Umbilical cord (tissue), 2 donors: ENCODE results near the gene CCDC167. TPM values are rescaled to one million over a fixed set of nuclear protein-coding genes. Genes with fewer than 3 reads are reported as not detected.
"Not testable (repeated sequence)": the region's sequence is repeated elsewhere in the genome, so short reads cannot be mapped to it uniquely, and the experiment has no call there.

ENCODE experiments used
- DNase-seq: peaks from one replicate; pipeline ENCODE4 v3.0.0-alpha.2; 2015; ENCODE audit warnings: low spot score
- total RNA-seq: library from RNA; depleted of rRNA; stranded (reverse); fragments of >200 nt; gene quantifications from one replicate; pipeline ENCODE4 v1.2.3, GENCODE V29; 2014; ENCODE audit warnings: low replicate concordance; ENCODE audit not compliant: insufficient read depth

CCDC167 gene
- total RNA-seq, 1 donor from 2014 or later, result 13.0 TPM

- DNase-seq, result no peak
Measured at GRCh38 chr6:37511201-37511600, 11.5 kb upstream of the CCDC167 start.

GRCh38 chr6:37507690-37508421 is 8.2 kb upstream of the CCDC167 start:
- no peak for DNase-seq

DNA sequence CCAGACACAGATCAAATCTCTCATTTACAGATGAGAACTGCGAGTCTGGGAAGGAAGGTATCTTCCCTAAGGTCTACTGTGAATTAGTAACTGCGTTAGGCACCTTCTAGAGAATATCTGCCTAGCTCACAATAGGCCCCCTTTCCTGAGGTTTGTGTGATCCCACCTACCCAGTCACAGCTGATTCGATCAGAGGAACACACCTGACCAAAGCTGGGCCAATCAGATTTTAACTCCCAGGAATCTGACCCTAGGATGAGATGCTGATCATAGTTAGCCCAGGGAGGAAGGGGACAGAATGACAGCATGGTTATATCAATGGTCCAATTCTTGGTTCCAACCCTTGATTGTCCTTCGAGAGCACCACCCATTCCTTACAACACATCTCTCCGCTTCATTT is 7.4 kb upstream of the CCDC167 start:
- no peak for DNase-seq

DNA sequence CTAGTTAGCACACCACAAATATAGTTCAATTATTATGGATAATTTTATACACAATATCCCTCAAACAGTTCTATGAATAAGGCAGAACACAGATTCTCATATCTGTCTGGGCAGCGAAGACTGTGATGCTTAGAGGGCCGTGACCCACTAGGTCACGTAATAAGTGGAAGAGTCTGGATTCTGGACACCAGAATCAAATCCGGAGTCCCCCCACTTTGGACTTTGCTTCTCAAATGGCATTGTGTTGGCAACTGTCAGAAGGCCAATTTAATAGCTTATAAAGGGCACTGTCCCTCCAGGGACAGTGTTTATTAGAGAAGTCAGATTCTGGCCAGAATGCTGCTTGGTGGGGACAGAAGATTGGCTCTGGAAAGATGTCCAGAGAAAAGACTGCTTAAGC is 6.8 kb upstream of the CCDC167 start:
- no peak for DNase-seq

DNA sequence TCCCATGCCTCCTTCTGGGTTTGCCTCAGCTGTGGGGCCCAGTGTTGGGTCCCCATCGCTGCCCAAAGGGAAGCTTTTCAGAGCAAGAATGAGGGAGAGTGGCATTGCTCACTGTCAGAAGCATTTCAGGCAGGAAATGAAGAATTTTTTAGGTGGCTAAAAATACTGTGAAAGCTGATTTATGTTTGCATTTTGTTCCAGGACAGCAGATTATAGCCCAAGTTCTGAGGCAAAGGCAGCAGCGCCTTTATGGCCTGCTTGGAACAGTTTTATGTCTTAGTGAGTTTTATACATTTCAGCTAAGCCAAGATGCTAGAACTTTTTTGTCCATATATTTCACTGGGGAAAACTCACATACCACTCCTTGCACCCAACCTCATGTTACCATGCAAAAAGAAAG is 4.3 kb upstream of the CCDC167 start:
- DNase-seq, result peak; percentile 62

GRCh38 chr6:37503309-37503965 is 3.7 kb upstream of the CCDC167 start:
- DNase-seq, result no peak

GRCh38 chr6:37502703-37503291 is 3.1 kb upstream of the CCDC167 start:
- DNase-seq, result no peak

- DNase-seq, result no peak
Measured at GRCh38 chr6:37501632-37502491, 2.2 kb upstream of the CCDC167 start.

DNA sequence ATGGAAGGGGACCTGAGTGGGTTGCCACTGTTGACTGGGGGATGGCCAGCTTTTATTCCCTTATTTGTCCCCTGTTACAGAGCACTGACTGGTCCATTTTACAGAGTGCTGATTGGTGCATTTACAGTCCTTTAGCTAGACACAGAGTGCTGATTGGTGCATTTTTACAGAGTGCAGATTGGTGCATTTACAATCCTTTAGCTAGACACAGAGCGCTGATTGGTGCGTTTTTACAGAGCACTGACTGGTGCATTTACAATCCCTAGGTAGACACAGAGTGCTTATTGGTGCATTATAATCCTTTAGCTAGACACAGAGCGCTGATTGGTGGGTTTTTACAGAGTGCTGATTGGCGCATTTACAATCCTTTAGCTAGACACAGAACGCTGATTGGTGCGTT is 1.2 kb upstream of the CCDC167 start:
- not testable (repeated sequence) for DNase-seq

- DNase-seq, result no peak
Measured at GRCh38 chr6:37500294-37500608, 558 bp upstream of the CCDC167 start.

GRCh38 chr6:37496951-37497885 is 2.5 kb downstream of the CCDC167 start:
- DNase-seq, result no peak

DNA sequence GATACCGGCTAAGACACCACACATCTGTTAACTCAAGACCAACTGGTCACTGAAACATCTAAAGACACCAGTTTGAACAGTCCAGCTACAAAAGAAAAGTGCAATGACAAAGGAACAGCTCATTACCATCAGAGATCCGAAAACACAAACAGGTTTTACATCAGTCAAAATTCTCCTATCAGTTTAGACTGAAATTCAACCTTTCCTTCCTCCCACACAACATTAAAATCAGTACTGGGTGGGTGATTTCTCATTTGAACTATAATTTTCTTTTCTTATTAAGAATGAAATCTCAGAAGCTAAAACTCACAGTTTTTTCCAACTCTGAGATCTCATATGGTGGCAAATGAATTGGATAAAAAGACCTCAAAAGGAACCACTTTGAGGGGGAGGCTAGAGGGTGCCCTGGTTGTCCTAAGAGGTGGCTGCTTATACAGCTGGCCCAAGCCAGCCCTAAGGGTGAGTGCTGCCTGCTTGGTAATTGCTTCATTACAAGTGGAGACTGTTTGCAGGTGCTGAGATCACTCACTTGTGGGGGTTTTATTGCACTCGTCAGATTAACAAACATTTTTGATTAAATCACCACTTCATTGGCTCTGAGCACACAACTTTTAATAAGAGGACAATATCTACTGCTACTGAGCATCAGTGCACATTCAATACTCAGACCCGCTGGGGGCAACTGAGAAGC is 4.3 kb downstream of the CCDC167 start:
- DNase-seq, result no peak

GRCh38 chr6:37493661-37493995 is 6.1 kb downstream of the CCDC167 start:
- no peak for DNase-seq

DNA sequence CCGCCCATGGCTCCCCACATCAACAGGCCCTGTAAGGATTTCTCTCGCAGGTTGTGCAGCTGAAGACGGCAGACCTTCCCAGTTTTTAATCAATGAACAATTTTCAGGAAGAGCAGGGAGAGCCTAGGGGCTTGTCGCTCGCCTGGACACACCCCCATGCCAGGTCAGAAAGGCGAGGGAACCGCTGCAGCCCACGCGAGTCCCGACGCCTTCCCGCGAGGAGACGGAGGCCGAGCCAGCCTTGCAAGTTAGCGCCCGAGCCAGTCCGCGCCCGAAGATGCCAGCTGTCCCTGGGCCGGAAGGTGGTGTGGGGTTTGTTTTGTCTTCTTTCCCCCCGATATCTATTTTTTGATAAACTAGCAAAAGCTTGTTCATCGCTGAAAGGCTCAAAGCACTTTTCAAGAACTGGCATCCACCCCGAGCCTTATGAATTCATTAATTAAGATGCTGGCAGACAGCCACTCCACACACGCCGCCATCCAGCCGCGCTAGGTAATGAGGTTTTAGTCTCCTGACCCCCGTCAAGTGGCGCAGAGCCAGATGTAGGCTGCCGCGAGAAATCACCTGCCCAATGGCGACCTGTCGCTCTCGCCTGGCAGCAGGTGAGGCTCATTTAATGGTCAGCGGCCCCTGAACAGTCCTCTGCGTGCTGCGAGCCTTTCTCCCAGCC is 6.6 kb downstream of the CCDC167 start:
- DNase-seq, result no peak

- peak; percentile 73 for DNase-seq
Measured at GRCh38 chr6:37492236-37492972, 7.3 kb downstream of the CCDC167 start.

GRCh38 chr6:37491830-37492208 is 7.9 kb downstream of the CCDC167 start:
- DNase-seq, result no peak

DNA sequence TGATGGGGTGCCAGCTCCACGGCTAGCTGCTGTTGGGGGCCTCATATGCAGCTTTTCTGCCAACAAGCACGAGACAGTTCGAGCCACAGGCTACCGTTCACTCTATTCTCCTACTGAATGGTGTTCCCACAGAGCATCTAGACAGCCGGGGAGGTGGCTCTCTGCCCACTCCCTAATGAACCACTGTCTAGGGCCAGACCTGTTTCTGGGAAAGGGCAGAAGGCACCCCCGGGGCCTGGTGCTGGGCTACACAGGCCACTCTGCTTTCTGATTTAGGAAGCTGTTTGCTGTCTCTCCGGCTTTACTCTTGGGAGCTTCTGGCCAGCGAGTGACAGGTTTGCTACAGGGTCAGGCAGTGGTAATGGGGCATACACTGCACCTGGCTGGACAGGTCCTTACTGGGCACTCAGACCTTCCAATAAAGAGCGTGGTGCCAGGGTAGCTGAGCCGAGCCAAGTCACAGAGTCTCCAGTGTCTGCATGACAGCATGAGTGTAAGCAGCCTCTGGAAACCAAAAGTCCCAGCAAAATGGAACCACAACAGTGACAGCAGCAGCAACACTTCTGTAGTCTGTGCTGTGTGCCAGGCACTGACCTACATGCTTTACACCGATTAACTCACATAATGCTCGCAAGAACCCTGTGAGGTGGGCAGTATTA is 8.4 kb downstream of the CCDC167 start:
- DNase-seq, result no peak

GRCh38 chr6:37490536-37491170 is 9.0 kb downstream of the CCDC167 start:
- DNase-seq, result no peak
